Left lung (tissue), 10 donors: ENCODE results near the gene CHIC2. TPM values are rescaled to one million over a fixed set of nuclear protein-coding genes. Genes with fewer than 3 reads are reported as not detected.

Experiments used
- ATAC-seq: fragments of 200-7000 bp; cut with Tn5 transposase; one replicate; pipeline ENCODE4 v1.9.1; 2020; ENCODE audit warnings: moderate library complexity
- DNase-seq, 4 donors: peaks; one replicate each; pipeline ENCODE4 v3.0.0-alpha.2; 2013 to 2020
- H3K27ac ChIP-seq, 2 donors: fragments of 200-600 bp; sonication (generic) in 1 of 2; one replicate each; pipeline versions ENCODE4 v1.5.0 to v1.8.0; 2020 to 2021
- H3K27me3 ChIP-seq, 2 donors: fragments of 200-600 bp; sonication (generic) in 1 of 2; one replicate each; pipeline versions ENCODE4 v1.5.0 to v1.8.0; 2020 to 2021
- H3K36me3 ChIP-seq, 2 donors: fragments of 200-600 bp; sonication (generic) in 1 of 2; one replicate each; pipeline versions ENCODE4 v1.5.0 to v1.8.0; 2020 to 2021
- H3K4me1 ChIP-seq, 2 donors: fragments of 200-600 bp; one replicate each; pipeline ENCODE4 v1.8.0; 2021
- H3K4me3 ChIP-seq, 2 donors: fragments of 200-600 bp; sonication (generic) in 1 of 2; one replicate each; pipeline versions ENCODE4 v1.5.0 to v1.8.0; 2020 to 2021; ENCODE audit warnings: mild to moderate bottlenecking in 1 of 2
- H3K9me3 ChIP-seq, 2 donors: fragments of 200-600 bp; sonication (generic) in 1 of 2; one replicate each; pipeline versions ENCODE4 v1.5.0 to v1.8.0; 2020 to 2021
- CTCF ChIP-seq, 2 donors: fragments of 200-600 bp; sonication (generic) in 1 of 2; IDR thresholded peaks; one replicate each; pipeline versions ENCODE4 v1.5.0 to v1.8.0; 2021; ENCODE audit warnings: antibody characterized with exemption in 2 of 2
- intact Hi-C, 2 donors: fragments of 100-400 bp; cut with DNase I; formaldehyde crosslinking; loops; one replicate each; pipeline versions ENCODE4 v1.11.2 to v1.14.2; 2022
- polyA plus RNA-seq, 6 donors: library from polyadenylated mRNA; unstranded; fragments of 120-200 nt; gene quantifications; one replicate each; pipeline ENCODE4 v1.2.1, GENCODE V29; 2013; ENCODE audit not compliant: insufficient read length in 6 of 6
- total RNA-seq, 2 donors: library from RNA; stranded (reverse); fragmentation: NEBNext Ultra II Directional; extraction: Animal tissue kit (Norgen Biotek cat#: 25700); gene quantifications; one replicate each; pipeline ENCODE4 v1.2.1, GENCODE V29; 2021
- donor health status: DM: no; HTN: yes; CAD: no.
- donor health status: DM: no; HTN: no; CAD: no.

Gene CHIC2
- total and polyA plus RNA-seq, 8 donors: 18.5 to 34.9 (median 26.4) TPM

DNA sequence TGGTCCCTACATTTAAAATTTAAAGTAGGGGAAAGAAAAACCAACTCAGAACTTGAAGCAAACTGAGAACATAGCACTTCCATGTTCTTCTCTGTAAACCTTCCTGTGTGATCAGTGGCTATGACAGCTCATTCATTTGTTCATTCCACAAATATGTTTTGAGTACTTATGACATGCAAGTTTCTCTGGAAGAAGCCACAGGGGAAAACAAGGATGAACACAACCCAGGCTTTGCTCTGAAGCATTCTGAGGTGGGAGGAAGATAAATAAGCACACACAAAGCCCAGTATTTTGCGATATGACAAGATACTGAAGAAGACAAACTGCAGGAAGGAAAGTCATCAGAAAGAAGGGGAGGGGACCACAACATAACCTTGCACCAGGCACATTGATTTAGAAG is 96.4 kb downstream of the CHIC2 start:
- no peak for ATAC-seq
- no peak for TF ChIP-seq CTCF (IDR thresholded peaks at IDR 0.05)
- H3K4me1 ChIP-seq: no peaks in the 10 kb centered on the region

DNA sequence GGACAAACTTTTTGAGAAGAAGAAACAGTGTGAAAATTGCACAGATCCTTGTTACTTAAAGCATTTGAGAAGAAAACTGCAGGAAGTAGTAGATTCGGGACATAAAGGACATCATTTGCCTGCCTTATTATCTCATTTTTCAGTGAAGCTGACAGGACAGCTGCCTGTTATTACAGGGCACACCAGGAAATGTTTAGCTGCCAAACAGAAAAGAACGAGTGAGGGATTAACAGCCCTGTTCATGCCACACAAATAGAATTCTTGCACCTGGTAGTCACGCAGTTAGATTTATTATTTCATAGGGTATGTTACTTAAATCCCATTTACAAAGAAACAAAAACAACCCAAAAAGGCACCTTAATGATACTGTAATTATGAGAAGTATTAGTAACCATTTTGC is 100.6 kb downstream of the CHIC2 start:
- no peaks in the 10 kb centered on the region for H3K27me3 ChIP-seq
- ATAC-seq (no peak), DNase-seq (no peak)
- no peaks in the 10 kb centered on the region for H3K9me3 ChIP-seq
- H3K4me3 ChIP-seq: no peak overlapping the region
- no peak overlapping the region for H3K27ac ChIP-seq
- H3K36me3 ChIP-seq: no peaks in the 10 kb centered on the region
- no peaks in the 10 kb centered on the region for H3K4me1 ChIP-seq
- TF ChIP-seq CTCF (IDR thresholded peaks at IDR 0.05): no peak
- intact Hi-C loops: no loop called here

More for the DNA sequence above, 96.4 kb downstream of the CHIC2 start:
- intact Hi-C loops: no loop called here
- Histone ChIP-seq H3K36me3 (no peaks in the 10 kb centered on the region), H3K27ac (no peak overlapping the region), H3K9me3 (no peaks in the 10 kb centered on the region), H3K27me3 (no peaks in the 10 kb centered on the region), H3K4me3 (no peak overlapping the region)
- DNase-seq: no peak

- Histone ChIP-seq H3K9me3 (no peaks in the 10 kb centered on the region), H3K36me3 (no peaks in the 10 kb centered on the region), H3K27me3 (no peaks in the 10 kb centered on the region), H3K4me3 (no peak overlapping the region), H3K4me1 (no peaks in the 10 kb centered on the region), H3K27ac (no peak overlapping the region)
- TF ChIP-seq CTCF (IDR thresholded peaks at IDR 0.05): no peak
- intact Hi-C loops: no loop called here
- ATAC-seq (no peak), DNase-seq (no peak)
Observed at GRCh38 chr4:53963336-53963735, 101.1 kb downstream of the CHIC2 start.

DNA sequence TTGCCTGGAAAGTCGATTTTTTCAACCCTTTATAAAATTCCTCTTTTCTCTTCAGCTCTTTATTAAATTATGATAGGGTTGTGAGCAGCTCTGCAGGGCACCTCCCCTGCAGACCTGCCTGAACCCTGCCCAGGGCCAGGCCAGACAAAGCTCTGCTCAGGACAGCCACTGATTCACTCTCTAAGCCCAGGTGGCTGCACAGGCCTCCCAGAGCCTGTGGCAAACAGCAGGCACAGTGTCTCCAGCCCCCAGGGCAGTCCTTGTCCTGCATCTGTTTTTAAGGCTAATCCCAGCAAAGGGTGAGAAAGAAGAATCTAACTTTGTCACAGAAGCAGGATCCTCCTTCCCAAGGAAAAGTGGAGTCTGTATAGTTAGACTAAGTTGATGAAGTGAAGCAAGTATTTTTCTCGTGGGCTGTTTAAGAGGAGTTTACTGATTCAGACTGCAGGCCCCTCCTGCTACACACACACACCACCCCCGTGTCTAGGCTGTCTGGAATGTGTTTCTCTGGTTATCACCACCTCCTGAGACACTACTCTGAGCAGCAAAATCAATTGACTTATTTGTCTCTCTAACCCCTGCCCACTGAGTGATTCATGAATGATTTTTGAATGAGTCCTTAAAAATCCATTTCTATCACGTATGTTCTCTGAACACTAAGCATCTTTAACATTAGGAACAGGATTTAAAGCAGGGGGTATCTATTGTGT is 101.7 kb downstream of the CHIC2 start:
- Histone ChIP-seq H3K27ac (no peak overlapping the region), H3K36me3 (no peaks in the 10 kb centered on the region), H3K9me3 (no peaks in the 10 kb centered on the region), H3K27me3 (no peaks in the 10 kb centered on the region), H3K4me1 (no peaks in the 10 kb centered on the region), H3K4me3 (no peak overlapping the region)
- DNase-seq: no peak
- ATAC-seq: peak; percentile 61
- TF ChIP-seq CTCF (IDR thresholded peaks at IDR 0.05): no peak
- intact Hi-C loops: no loop called here

DNA sequence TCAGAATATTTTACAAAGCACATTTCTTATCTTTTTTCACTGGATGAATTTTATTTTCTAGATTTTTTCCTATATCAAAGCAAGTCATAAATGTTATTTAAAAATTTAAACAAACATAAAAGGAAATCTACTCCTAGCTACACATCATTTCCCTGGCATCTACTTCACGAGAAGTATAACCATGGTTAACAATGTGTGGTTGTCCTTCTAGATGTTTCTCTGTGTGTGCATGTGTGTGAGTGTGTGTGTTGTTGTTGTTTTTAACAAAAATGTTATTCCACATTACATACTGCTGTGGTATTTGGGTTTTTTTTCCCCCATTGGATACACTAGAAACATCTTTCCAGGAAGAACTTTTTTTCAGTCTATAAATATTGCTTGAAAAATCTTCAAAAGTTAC is 103.1 kb downstream of the CHIC2 start:
- ATAC-seq (no peak), DNase-seq (no peak)
- Histone ChIP-seq H3K9me3 (no peaks in the 10 kb centered on the region), H3K36me3 (no peaks in the 10 kb centered on the region), H3K27me3 (no peaks in the 10 kb centered on the region), H3K4me1 (no peaks in the 10 kb centered on the region), H3K27ac (no peak overlapping the region), H3K4me3 (no peak overlapping the region)
- intact Hi-C loops: no loop called here
- no peak for TF ChIP-seq CTCF (IDR thresholded peaks at IDR 0.05)
